ENCODE results near the gene CACNA1H. TPM values are rescaled to one million over a fixed set of nuclear protein-coding genes. Genes with fewer than 3 reads are reported as not detected.
A peak's percentile ranks its signal among the peaks of the same experiment; 100 is the strongest.

The CACNA1H gene
- total and polyA plus RNA-seq, 2 of the 8 experiments (the other 6 are each of a cell fraction or from before 2014, with no cell fraction given), result 14.0 to 28.7 TPM

- Histone ChIP-seq H3K9me3 (ENCODE audit: insufficient read depth in 2 of 2, low read depth in 1 of 2, low read length in 1 of 2) (no peaks in the 10 kb centered on the region), H3K4ac (replicated peaks; ENCODE audit: insufficient read length, low read depth, low read length) (no peak overlapping the region), H3K4me3 (ENCODE audit: extremely low read depth in 1 of 4, insufficient read depth in 2 of 4, low read depth in 3 of 4, low read length in 4 of 4) (no peak overlapping the region), H2BK120ac (replicated peaks; ENCODE audit: low read depth, low read length) (no peak overlapping the region), H4K8ac (ENCODE audit: extremely low read depth, insufficient read depth, low read length) (peak overlapping the region; percentile 51; the same call in 1 of the 2 replicates), H3K23ac (ENCODE audit: insufficient read length) (no peak overlapping the region), H2AK5ac (ENCODE audit: low read depth, low read length) (no peak overlapping the region), H3K79me2 (ENCODE audit: control insufficient read depth in 1 of 2, insufficient read depth in 2 of 2, low read length in 2 of 2) (no peaks in the 10 kb centered on the region), H2BK15ac (ENCODE audit: low read length) (no peak overlapping the region), H4K5ac (ENCODE audit: insufficient read length, low read depth, low read length) (no peak overlapping the region), H3K79me1 (ENCODE audit: low read depth, low read length) (no peaks in the 10 kb centered on the region), H3K4me1 (replicated peaks in 1 of 4; ENCODE audit: control insufficient read depth in 3 of 4, insufficient read depth in 4 of 4, low read length in 3 of 4) (no peaks in the 10 kb centered on the region), H3K27me3 (replicated peaks in 1 of 4; ENCODE audit: control insufficient read depth in 3 of 4, extremely low read depth in 1 of 4, insufficient read depth in 3 of 4, low read length in 3 of 4) (no peaks in the 10 kb centered on the region), H3K9ac (replicated peaks in 1 of 4; ENCODE audit: extremely low read depth in 1 of 4, low read depth in 3 of 4, low read length in 3 of 4) (no peak overlapping the region), H3K36me3 (ENCODE audit: control insufficient read depth in 2 of 4, insufficient read depth in 4 of 4, low read length in 3 of 4) (peaks cover 0 to 41% (median 3%) of the 10 kb centered on the region in 4 experiments; a peak in 5 of 8 replicates), H2BK20ac (ENCODE audit: low read length) (no peak overlapping the region), H2BK12ac (ENCODE audit: low read depth, low read length) (no peak overlapping the region), H2AFZ (ENCODE audit: low read length) (no peak overlapping the region), H3K18ac (ENCODE audit: extremely low read depth, low read length) (no peak overlapping the region), H3K14ac (ENCODE audit: insufficient read length) (no peak overlapping the region), H2BK5ac (ENCODE audit: low read depth, low read length) (no peak overlapping the region), H3K56ac (replicated peaks; ENCODE audit: insufficient read length, low read depth, low read length) (no peak overlapping the region), H3K23me2 (ENCODE audit: low read depth, low read length) (no peaks in the 10 kb centered on the region), H3K4me2 (ENCODE audit: insufficient read depth in 1 of 2, low read depth in 2 of 2, low read length in 2 of 2) (no peak overlapping the region), H4K20me1 (replicated peaks in 1 of 2; ENCODE audit: control insufficient read depth in 1 of 2, insufficient read depth in 2 of 2, low read length in 2 of 2) (peaks cover 2 to 11% of the 10 kb centered on the region in 2 experiments), H3K27ac (ENCODE audit: low read depth, low read length) (no peak overlapping the region), H4K91ac (replicated peaks; ENCODE audit: insufficient read length, low read length) (no peak overlapping the region)
- 86% methylated on average over 11 of the region's 16 CpGs; no CpG with 5 or more reads in 1 of the 2 experiments for WGBS, 2 experiments (ENCODE audit: extremely low coverage in 1 of 2, insufficient coverage in 1 of 2, insufficient read length in 1 of 2, insufficient replicate concordance in 2 of 2, low coverage in 1 of 2, low lambda C conversion rate in 2 of 2, missing lambda C conversion rate in 1 of 2)
- FAIRE-seq, result no peak
- no peak for DNase-seq (ENCODE audit: low read depth in 1 of 2, low spot score in 2 of 2)
- ChIA-PET POLR2A (ENCODE audit: partially characterized antibody) (no interaction called here), CTCF (ENCODE audit: partially characterized antibody) (interaction anchor here (0.8 to 1.4 kb wide), 3 partner anchors 22 to 228 kb away, joined by 3 read pairs; no protein-coding TSS in a partner anchor)
- TF ChIP-seq EZH2 (IDR thresholded peaks at IDR 0.05; ENCODE audit: low read depth, low read length, severe bottlenecking), result no peak
- TF ChIP-seq TAF7 (optimal IDR thresholded peaks at IDR 0.05; ENCODE audit: borderline replicate concordance, low read depth, low read length), result no peak
- TF ChIP-seq CBX5 (IDR thresholded peaks at IDR 0.05; ENCODE audit: low read depth, low read length), result no peak
Measured at GRCh38 chr16:1206786-1207185, 53.9 kb downstream of the CACNA1H start.
